IPS DF 6.9 (cell line): ENCODE results near the gene TACC2.

Experiments
- DNase-seq: peaks from one replicate; pipeline ENCODE4 v3.0.0-alpha.2; 2013; ENCODE audit warnings: low read depth, low spot score
- H3K27ac ChIP-seq: one replicate; pipeline ENCODE4 v1.5.1; 2013; ENCODE audit warnings: low read length, control low read depth
- H3K27me3 ChIP-seq: 2 replicates; pipeline ENCODE4 v1.6.1; 2013; ENCODE audit warnings: mild to moderate bottlenecking, low read length; ENCODE audit not compliant: control insufficient read depth, insufficient read depth
- H3K36me3 ChIP-seq: 2 replicates; pipeline ENCODE4 v1.6.1; 2013; ENCODE audit warnings: low read length; ENCODE audit not compliant: control insufficient read depth, insufficient read depth
- H3K4me1 ChIP-seq: 2 replicates; pipeline ENCODE4 v1.6.1; 2013; ENCODE audit warnings: low read length; ENCODE audit not compliant: control insufficient read depth, insufficient read depth
- H3K4me3 ChIP-seq: 2 replicates; pipeline ENCODE4 v1.5.1; 2013; ENCODE audit warnings: mild to moderate bottlenecking, low read length
- H3K9me3 ChIP-seq: 2 replicates; pipeline ENCODE4 v1.6.1; 2013; ENCODE audit warnings: low read length, inconsistent platforms; ENCODE audit not compliant: control insufficient read depth, insufficient read depth
- WGBS: extraction: QIAGEN DNeasy Blood & Tissue Kit; methylation state at CpG from one replicate; pipeline ENCODE4 v1.1.7; 2013; ENCODE audit warnings: mixed read lengths, missing lambda C conversion rate; ENCODE audit not compliant: insufficient read length, insufficient coverage; 5-methylcytosine and 5-hydroxymethylcytosine counted together

Gene TACC2

DNA sequence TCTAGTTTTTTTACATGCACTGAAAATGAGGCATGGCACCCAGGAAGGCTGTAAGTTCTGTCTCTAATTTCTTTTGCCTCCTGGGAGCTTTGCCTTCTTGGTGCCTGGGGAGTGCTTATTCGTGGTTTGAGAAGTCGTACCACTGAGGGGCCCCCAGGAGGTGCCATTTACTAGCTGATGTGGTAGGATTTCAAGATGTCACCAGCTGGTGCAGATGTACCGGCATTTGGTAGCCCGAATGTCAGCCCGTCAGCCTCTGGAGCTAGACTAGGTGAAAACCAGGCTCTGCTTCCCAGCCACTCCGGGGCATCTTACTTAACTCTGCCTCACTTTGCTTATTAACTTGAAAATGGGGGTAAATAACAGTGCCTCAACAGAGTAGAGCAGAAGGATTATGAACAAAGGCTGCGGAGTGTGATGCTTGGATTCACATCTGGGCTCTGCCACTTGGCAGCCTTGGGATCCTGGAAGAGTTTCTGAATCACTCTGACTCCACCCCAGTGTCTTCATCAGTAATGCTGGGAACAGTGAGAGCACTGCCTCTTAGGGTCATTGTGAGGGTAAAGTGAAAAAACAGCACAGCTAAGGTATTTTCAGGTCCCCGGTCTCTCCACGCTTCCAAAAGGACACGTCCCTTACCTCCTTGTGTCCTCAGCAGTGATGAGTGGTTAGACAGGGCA is 250.8 kb downstream of the TACC2 start:
- WGBS, result no CpG with 5 or more reads among the region's 10 CpGs

GRCh38 chr10:122240401-122240800 is 251.4 kb downstream of the TACC2 start:
- H3K27ac ChIP-seq, result no peak overlapping the region
- no peaks in the 10 kb centered on the region for H3K9me3 ChIP-seq
- no peaks in the 10 kb centered on the region for H3K27me3 ChIP-seq
- no peak for DNase-seq
- no peak overlapping the region for H3K4me3 ChIP-seq
- H3K4me1 ChIP-seq, result no peaks in the 10 kb centered on the region
- no CpG with 5 or more reads among the region's 6 CpGs for WGBS
- H3K36me3 ChIP-seq, result peaks cover 4% of the 10 kb centered on the region

More for the DNA sequence above, 250.8 kb downstream of the TACC2 start:
- H3K27me3 ChIP-seq, result no peaks in the 10 kb centered on the region
- no peaks in the 10 kb centered on the region for H3K4me1 ChIP-seq
- H3K36me3 ChIP-seq, result peaks cover 4% of the 10 kb centered on the region
- H3K27ac ChIP-seq, result no peak overlapping the region
- no peak for DNase-seq
- H3K4me3 ChIP-seq, result no peak overlapping the region
- H3K9me3 ChIP-seq, result no peaks in the 10 kb centered on the region

DNA sequence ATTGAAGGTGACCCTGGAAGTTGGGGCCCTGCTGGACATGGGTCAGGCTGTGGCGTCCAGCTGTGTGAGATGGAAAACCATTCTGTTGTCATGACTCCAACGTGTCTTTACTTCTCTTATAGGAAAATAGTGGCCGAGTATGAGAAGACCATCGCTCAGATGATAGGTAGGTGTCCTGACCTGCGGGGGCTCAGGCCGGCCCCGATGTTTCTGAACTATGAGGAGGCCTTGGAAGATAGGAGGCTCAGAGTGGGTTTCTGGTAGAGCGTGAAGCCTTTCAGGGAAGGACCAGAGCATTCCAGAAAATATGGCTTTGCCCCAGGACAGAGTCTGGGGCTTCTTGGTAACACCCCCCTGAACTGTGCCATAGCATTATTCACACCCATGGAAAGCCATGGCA is 252.9 kb downstream of the TACC2 start:
- DNase-seq, result no peak
- H3K9me3 ChIP-seq, result no peaks in the 10 kb centered on the region
- no peaks in the 10 kb centered on the region for H3K4me1 ChIP-seq
- no peak overlapping the region for H3K4me3 ChIP-seq
- H3K27me3 ChIP-seq, result no peaks in the 10 kb centered on the region
- no peak overlapping the region for H3K27ac ChIP-seq
- H3K36me3 ChIP-seq, result peaks cover 6% of the 10 kb centered on the region
- no CpG with 5 or more reads among the region's 8 CpGs for WGBS

GRCh38 chr10:122243550-122243949 is 254.6 kb downstream of the TACC2 start:
- Histone ChIP-seq H3K27me3 (no peaks in the 10 kb centered on the region), H3K4me1 (no peaks in the 10 kb centered on the region), H3K4me3 (no peak overlapping the region), H3K9me3 (no peaks in the 10 kb centered on the region), H3K27ac (no peak overlapping the region), H3K36me3 (peaks cover 6% of the 10 kb centered on the region)
- DNase-seq, result no peak
- WGBS, result no CpG with 5 or more reads among the region's 2 CpGs

DNA sequence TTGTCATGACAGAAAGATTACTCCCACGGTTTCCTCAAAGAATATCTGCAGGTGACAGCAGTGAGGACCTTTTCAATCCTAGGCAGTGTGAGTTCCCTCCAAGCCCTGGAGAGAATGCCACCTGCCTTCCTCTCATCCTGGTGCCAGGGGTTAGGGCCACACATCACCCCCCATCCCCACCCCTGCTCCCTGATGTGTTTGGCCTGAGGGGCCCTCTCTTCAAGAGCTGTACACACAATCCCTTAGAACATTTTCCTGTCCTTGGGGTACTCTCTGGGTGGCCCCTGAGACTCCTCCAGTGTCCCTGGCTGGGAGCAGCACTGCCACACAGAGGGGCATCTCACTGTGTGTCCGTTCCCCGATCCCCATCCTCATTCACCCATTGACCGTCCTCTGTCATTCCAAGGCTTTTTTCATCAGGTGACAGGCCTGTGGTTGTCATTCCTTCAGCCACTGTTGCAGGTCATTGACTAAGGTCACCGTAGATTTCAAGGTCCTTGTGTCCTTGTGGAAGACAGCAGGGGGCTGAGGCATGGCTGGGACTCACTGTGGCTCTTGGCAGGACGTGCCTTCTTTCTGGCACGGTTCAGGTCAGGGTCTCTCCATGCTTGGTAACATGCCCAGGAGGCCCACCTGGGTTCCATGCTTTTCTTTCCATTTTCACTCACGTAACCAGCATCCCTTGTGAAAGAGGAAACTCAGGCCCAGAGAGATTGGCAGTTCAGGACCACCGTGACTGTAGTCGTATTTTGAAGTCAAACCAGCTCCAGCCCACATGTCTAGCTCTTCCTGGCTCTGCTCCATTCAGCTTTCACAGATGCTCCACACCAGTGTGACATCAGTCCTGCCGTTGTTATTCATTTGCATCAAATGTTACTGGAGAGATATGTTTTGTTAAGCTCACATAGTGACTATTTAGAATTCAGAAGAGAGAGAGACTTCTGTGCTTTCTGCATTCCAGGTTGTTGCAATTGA is 255.3 kb downstream of the TACC2 start:
- H3K9me3 ChIP-seq, result no peaks in the 10 kb centered on the region
- H3K4me3 ChIP-seq, result no peak overlapping the region
- H3K27me3 ChIP-seq, result no peaks in the 10 kb centered on the region
- no peak for DNase-seq
- WGBS, result no CpG with 5 or more reads among the region's 11 CpGs
- H3K36me3 ChIP-seq, result peaks cover 6% of the 10 kb centered on the region
- no peak overlapping the region for H3K27ac ChIP-seq
- H3K4me1 ChIP-seq, result no peaks in the 10 kb centered on the region

DNA sequence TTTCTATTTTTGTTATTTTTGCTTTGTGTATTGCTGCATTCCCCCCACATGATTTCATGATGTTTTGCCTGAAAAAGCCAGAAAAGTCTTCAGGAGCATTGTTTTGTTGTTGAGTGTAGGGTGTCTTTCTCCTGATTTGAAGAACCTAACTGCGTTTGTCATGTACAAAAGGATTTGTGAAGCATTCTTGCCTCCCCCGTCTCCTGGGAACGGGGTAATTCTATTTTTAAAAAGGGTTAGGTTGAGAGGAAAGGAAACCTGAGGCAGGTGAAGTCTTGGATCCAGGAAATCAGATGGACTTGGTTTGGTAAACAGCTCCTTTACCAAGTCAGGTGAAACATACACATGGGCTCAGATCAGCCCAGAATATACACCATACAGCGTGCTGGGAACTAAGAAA is 256.2 kb downstream of the TACC2 start:
- no peaks in the 10 kb centered on the region for H3K4me1 ChIP-seq
- no peak overlapping the region for H3K4me3 ChIP-seq
- H3K27ac ChIP-seq, result no peak overlapping the region
- H3K27me3 ChIP-seq, result no peaks in the 10 kb centered on the region
- no peak for DNase-seq
- peaks cover 9% of the 10 kb centered on the region for H3K36me3 ChIP-seq
- no peaks in the 10 kb centered on the region for H3K9me3 ChIP-seq
- WGBS, result no CpG with 5 or more reads among the region's 4 CpGs

DNA sequence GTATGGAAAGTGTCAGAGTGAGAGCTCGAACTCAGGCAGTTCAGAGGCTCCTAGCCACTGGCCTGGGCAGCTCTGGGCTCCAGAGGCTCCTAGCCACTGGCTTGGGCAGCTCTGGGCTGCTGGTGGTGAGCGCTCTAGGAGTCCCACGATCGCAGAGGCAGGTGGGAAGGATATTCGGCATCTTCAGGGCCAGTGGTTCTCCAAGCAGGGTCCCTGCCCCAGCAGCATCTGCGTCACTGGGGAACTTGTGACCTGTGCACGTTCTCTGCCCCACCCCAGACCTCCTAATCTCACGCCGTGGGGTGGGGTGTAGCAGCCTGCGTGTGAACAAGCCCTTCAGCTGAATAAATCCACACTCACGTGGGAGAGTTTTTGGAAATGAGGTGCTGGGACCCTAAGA is 256.9 kb downstream of the TACC2 start:
- WGBS, result no CpG with 5 or more reads among the region's 11 CpGs
- H3K4me3 ChIP-seq, result no peak overlapping the region
- DNase-seq, result no peak
- H3K9me3 ChIP-seq, result no peaks in the 10 kb centered on the region
- H3K36me3 ChIP-seq, result peaks cover 9% of the 10 kb centered on the region
- no peaks in the 10 kb centered on the region for H3K27me3 ChIP-seq
- no peaks in the 10 kb centered on the region for H3K4me1 ChIP-seq
- H3K27ac ChIP-seq, result no peak overlapping the region

- WGBS, result no CpG with 5 or more reads among the region's 11 CpGs
- Histone ChIP-seq H3K27ac (no peak overlapping the region), H3K27me3 (no peaks in the 10 kb centered on the region), H3K4me1 (no peaks in the 10 kb centered on the region), H3K9me3 (no peaks in the 10 kb centered on the region), H3K4me3 (no peak overlapping the region), H3K36me3 (peaks cover 10% of the 10 kb centered on the region)
- no peak for DNase-seq
Observed at GRCh38 chr10:122246830-122247520, 258.0 kb downstream of the TACC2 start.

DNA sequence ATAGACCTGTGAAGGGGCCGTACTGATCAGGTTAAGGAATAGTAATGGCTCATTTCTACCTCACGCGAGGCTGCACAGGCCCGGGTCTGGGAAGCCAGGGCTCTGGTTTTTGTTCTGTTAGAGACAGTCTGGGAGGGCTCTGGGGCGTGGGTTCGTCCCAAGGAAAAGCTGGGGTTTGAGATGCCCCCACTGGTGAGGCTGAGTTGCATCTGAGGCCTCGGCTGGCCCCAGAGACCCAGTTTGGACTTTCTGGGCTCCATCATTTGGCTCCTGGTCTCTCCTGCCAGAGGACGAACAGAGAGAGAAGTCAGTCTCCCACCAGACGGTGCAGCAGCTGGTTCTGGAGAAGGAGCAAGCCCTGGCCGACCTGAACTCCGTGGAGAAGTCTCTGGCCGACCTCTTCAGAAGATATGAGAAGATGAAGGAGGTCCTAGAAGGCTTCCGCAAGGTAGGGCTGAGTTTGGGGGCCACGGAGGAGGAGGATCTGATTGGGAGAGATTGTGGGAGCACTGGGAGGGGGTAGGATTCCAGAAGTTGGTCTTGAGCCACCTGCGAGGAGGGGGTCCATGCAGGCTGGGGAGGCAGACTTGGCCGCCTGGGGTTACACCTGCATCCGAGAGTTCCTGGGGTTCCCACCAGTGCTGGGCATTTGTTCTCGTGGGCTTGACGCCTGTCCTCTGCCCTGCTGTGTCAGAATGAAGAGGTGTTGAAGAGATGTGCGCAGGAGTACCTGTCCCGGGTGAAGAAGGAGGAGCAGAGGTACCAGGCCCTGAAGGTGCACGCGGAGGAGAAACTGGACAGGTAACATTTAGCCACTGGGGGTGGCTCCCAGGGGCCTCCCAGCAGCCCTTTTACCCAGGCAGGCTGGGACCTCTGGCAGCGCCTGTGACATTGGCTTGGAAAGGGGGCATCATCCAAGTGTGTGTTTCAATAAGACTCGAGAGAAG is 259.7 kb downstream of the TACC2 start:
- no peak for DNase-seq
- no peaks in the 10 kb centered on the region for H3K27me3 ChIP-seq
- WGBS, result no CpG with 5 or more reads among the region's 25 CpGs
- H3K27ac ChIP-seq, result no peak overlapping the region
- H3K36me3 ChIP-seq, result peaks cover 8% of the 10 kb centered on the region; the same call in 1 of the 2 replicates
- H3K4me3 ChIP-seq, result no peak overlapping the region
- H3K9me3 ChIP-seq, result no peaks in the 10 kb centered on the region
- no peaks in the 10 kb centered on the region for H3K4me1 ChIP-seq
